Trophoblast cell (in vitro differentiated cells and primary cell): ENCODE results near the gene FAM228B.

Experiments
- DNase-seq, 2 donors: peaks; one replicate each; pipeline ENCODE4 v3.0.0-alpha.2; 2016
- H2AFZ ChIP-seq: 2 replicates; pipeline ENCODE4 v1.6.1; 2013; ENCODE audit warnings: low read length, moderate library complexity, mild to moderate bottlenecking; ENCODE audit not compliant: insufficient read depth, poor library complexity
- H2AK5ac ChIP-seq: 2 replicates; pipeline ENCODE4 v1.6.1; 2013; ENCODE audit warnings: mild to moderate bottlenecking, low read length
- H2BK120ac ChIP-seq: 2 replicates; pipeline ENCODE4 v1.6.1; 2013; ENCODE audit warnings: low read length, mild to moderate bottlenecking, moderate library complexity; ENCODE audit not compliant: insufficient read depth, poor library complexity
- H2BK12ac ChIP-seq: 2 replicates; pipeline ENCODE4 v1.6.1; 2013; ENCODE audit warnings: mild to moderate bottlenecking, low read length, moderate library complexity
- H2BK5ac ChIP-seq: 2 replicates; pipeline ENCODE4 v1.6.1; 2013; ENCODE audit warnings: low read length, low read depth, moderate library complexity, mild to moderate bottlenecking; ENCODE audit not compliant: poor library complexity
- H3K14ac ChIP-seq: 2 replicates; pipeline ENCODE4 v1.6.1; 2013; ENCODE audit warnings: mild to moderate bottlenecking, low read length
- H3K18ac ChIP-seq: 2 replicates; pipeline ENCODE4 v1.6.1; 2013; ENCODE audit warnings: mild to moderate bottlenecking, low read length
- H3K23ac ChIP-seq: 2 replicates; pipeline ENCODE4 v1.6.1; 2013; ENCODE audit warnings: low read length
- H3K27ac ChIP-seq: 2 replicates; pipeline ENCODE4 v1.5.1; 2013; ENCODE audit warnings: low read depth, mild to moderate bottlenecking, inconsistent platforms, low read length, moderate library complexity
- H3K27me3 ChIP-seq: 2 replicates; pipeline ENCODE4 v1.6.1; 2013; ENCODE audit warnings: inconsistent platforms, mild to moderate bottlenecking, low read length, moderate library complexity; ENCODE audit not compliant: insufficient read depth
- H3K36me3 ChIP-seq, 2 experiments: 1 replicate in 1 of 2; 2 replicates in 1 of 2; pipeline ENCODE4 v1.6.1; 2013; ENCODE audit warnings: low read length in 2 of 2, mild to moderate bottlenecking in 2 of 2, moderate library complexity in 1 of 2; ENCODE audit not compliant: insufficient read depth in 2 of 2, control insufficient read depth in 1 of 2
- H3K4ac ChIP-seq: 2 replicates; pipeline ENCODE4 v1.6.1; 2013; ENCODE audit warnings: low read depth, mild to moderate bottlenecking, low read length, moderate library complexity
- H3K4me1 ChIP-seq, 2 experiments: 1 replicate in 1 of 2; 2 replicates in 1 of 2; pipeline ENCODE4 v1.6.1; 2013; ENCODE audit warnings: low read length in 2 of 2, mild to moderate bottlenecking in 2 of 2, moderate library complexity in 1 of 2; ENCODE audit not compliant: insufficient read depth in 2 of 2, control insufficient read depth in 1 of 2
- H3K4me2 ChIP-seq: 2 replicates; pipeline ENCODE4 v1.6.1; 2013; ENCODE audit warnings: inconsistent platforms, mild to moderate bottlenecking, low read length, moderate library complexity
- H3K4me3 ChIP-seq: 2 replicates; pipeline ENCODE4 v1.5.1; 2013; ENCODE audit warnings: mild to moderate bottlenecking, low read depth, low read length, inconsistent platforms
- H3K79me1 ChIP-seq: one replicate; pipeline ENCODE4 v1.6.1; 2013; ENCODE audit warnings: low read length
- H3K79me2 ChIP-seq: 2 replicates; pipeline ENCODE4 v1.6.1; 2013; ENCODE audit warnings: low read length, mild to moderate bottlenecking; ENCODE audit not compliant: control insufficient read depth, insufficient read depth, poor library complexity
- H3K9ac ChIP-seq: 2 replicates; pipeline ENCODE4 v1.6.1; 2013; ENCODE audit warnings: mild to moderate bottlenecking, low read length
- H3K9me3 ChIP-seq: 2 replicates; pipeline ENCODE4 v1.6.1; 2013; ENCODE audit warnings: low read depth, mild to moderate bottlenecking, control low read depth, inconsistent platforms, low read length; ENCODE audit not compliant: insufficient read depth
- H4K12ac ChIP-seq: 2 replicates; pipeline ENCODE4 v1.6.1; 2013; ENCODE audit warnings: low read depth, mild to moderate bottlenecking, low read length, moderate library complexity
- H4K8ac ChIP-seq: 2 replicates; pipeline ENCODE4 v1.6.1; 2013; ENCODE audit warnings: low read depth, mild to moderate bottlenecking, low read length, moderate library complexity
- H4K91ac ChIP-seq: one replicate; pipeline ENCODE4 v1.6.1; 2013; ENCODE audit warnings: low read depth, mild to moderate bottlenecking, low read length, moderate library complexity
- WGBS: extraction: QIAGEN DNeasy Blood & Tissue Kit; methylation state at CpG from one replicate; pipeline ENCODE4 v1.1.7; 2013; ENCODE audit warnings: missing lambda C conversion rate; ENCODE audit not compliant: insufficient read length, insufficient coverage; ENCODE audit errors: extremely low coverage; 5-methylcytosine and 5-hydroxymethylcytosine counted together

Gene FAM228B

GRCh38 chr2:24174851-24175277 is 51.6 kb downstream of the FAM228B start, which contains the start of gene FAM228A:
Gene FAM228A, plus strand, starts transcription at chr2:24175053. Its CDS starts 428 bp downstream, at chr2:24175481.
- DNase-seq, result no peak
- Histone ChIP-seq H3K14ac (no peak within 1 kb of the TSS), H3K79me1 (no peaks in the 10 kb centered on the region), H3K9ac (no peak within 1 kb of the TSS), H3K9me3 (no peaks in the 10 kb centered on the region), H3K4me2 (no peak within 1 kb of the TSS), H4K91ac (no peak within 1 kb of the TSS), H2AFZ (no peak within 1 kb of the TSS), H3K18ac (no peak within 1 kb of the TSS), H3K4ac (no peak within 1 kb of the TSS), H2AK5ac (no peak within 1 kb of the TSS), H3K4me3 (no peak within 1 kb of the TSS), H2BK120ac (no peak within 1 kb of the TSS), H3K27ac (no peak within 1 kb of the TSS), H3K27me3 (no peaks in the 10 kb centered on the region), H4K8ac (no peak within 1 kb of the TSS), H3K79me2 (no peaks in the 10 kb centered on the region), H3K23ac (no peak within 1 kb of the TSS), H4K12ac (no peak within 1 kb of the TSS), H2BK12ac (no peak within 1 kb of the TSS), H2BK5ac (no peak within 1 kb of the TSS), H3K4me1 (no peaks in the 10 kb centered on the region), H3K36me3 (no peaks in the 10 kb centered on the region)
- no CpG with 5 or more reads among the region's 46 CpGs for WGBS

GRCh38 chr2:24175631-24176187 is 52.4 kb downstream of the FAM228B start:
- Histone ChIP-seq H3K4me3 (no peak overlapping the region), H3K79me1 (no peaks in the 10 kb centered on the region), H3K9ac (no peak overlapping the region), H2BK5ac (no peak overlapping the region), H2BK12ac (no peak overlapping the region), H3K79me2 (no peaks in the 10 kb centered on the region), H3K18ac (no peak overlapping the region), H4K12ac (no peak overlapping the region), H3K23ac (no peak overlapping the region), H4K8ac (no peak overlapping the region), H3K36me3 (no peaks in the 10 kb centered on the region), H3K4ac (no peak overlapping the region), H4K91ac (no peak overlapping the region), H3K4me2 (no peak overlapping the region), H2AFZ (no peak overlapping the region), H3K27me3 (no peaks in the 10 kb centered on the region), H3K14ac (no peak overlapping the region), H3K9me3 (no peaks in the 10 kb centered on the region), H3K4me1 (no peaks in the 10 kb centered on the region), H3K27ac (no peak overlapping the region), H2AK5ac (no peak overlapping the region), H2BK120ac (no peak overlapping the region)
- no peak for DNase-seq
- no CpG with 5 or more reads among the region's 17 CpGs for WGBS

DNA sequence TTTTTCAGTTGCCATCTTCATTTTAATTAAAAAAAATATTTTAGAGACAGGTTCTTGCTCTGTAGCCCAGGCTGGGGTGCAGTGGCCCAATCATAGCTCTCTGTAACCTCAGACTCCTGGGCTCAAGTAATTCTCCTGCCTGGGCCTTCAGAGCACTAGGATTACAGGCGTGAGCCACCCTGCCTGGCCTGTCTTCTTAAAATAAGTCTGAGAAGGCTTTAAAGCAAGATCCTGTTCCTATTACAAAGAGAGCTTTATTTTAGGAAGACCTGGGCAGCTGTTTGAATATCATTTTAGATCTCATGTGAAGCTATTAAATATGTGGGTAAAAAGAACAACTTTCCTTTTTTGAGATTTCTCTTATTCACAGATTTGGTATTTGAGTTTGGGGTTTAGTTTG is 53.1 kb downstream of the FAM228B start:
- Histone ChIP-seq H3K9ac (no peak overlapping the region), H3K4me3 (no peak overlapping the region), H3K79me1 (no peaks in the 10 kb centered on the region), H3K79me2 (no peaks in the 10 kb centered on the region), H4K12ac (no peak overlapping the region), H3K14ac (no peak overlapping the region), H3K4ac (no peak overlapping the region), H2BK120ac (no peak overlapping the region), H3K23ac (no peak overlapping the region), H3K27ac (no peak overlapping the region), H3K18ac (no peak overlapping the region), H4K8ac (no peak overlapping the region), H2AK5ac (no peak overlapping the region), H2BK5ac (no peak overlapping the region), H3K4me2 (no peak overlapping the region), H2BK12ac (no peak overlapping the region), H3K4me1 (no peaks in the 10 kb centered on the region), H3K9me3 (no peaks in the 10 kb centered on the region), H3K36me3 (no peaks in the 10 kb centered on the region), H2AFZ (no peak overlapping the region), H3K27me3 (no peaks in the 10 kb centered on the region), H4K91ac (no peak overlapping the region)
- no CpG with 5 or more reads among the region's 1 CpG for WGBS
- DNase-seq, result no peak

DNA sequence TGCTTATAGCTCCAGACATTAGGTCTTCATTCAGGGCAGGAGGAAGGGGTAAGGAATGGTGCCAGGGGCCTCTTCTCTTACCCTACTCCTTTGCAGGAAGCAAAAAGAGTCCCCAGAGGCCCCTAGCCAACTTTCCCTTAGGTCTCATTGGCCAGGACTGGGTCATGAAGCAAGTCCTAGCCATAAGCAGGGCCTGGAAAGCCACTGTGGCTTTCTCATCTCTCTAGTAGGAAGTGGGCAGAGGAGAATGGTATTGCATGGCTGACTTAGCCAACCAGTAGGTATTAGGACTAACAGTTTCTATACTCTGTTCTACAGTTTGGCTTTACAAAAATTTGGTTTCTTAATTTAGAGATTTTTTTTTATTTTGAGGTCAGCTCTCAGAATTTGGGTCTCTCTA is 56.4 kb downstream of the FAM228B start:
- Histone ChIP-seq H3K79me2 (no peaks in the 10 kb centered on the region), H3K18ac (no peak overlapping the region), H3K9ac (no peak overlapping the region), H3K79me1 (no peaks in the 10 kb centered on the region), H4K12ac (no peak overlapping the region), H3K4me2 (no peak overlapping the region), H3K23ac (no peak overlapping the region), H2AFZ (no peak overlapping the region), H2BK5ac (no peak overlapping the region), H4K8ac (no peak overlapping the region), H2AK5ac (no peak overlapping the region), H3K27me3 (no peaks in the 10 kb centered on the region), H3K14ac (no peak overlapping the region), H3K4me1 (peaks cover 0 to 2% of the 10 kb centered on the region in 2 experiments), H3K36me3 (no peaks in the 10 kb centered on the region), H2BK120ac (no peak overlapping the region), H2BK12ac (no peak overlapping the region), H3K4ac (no peak overlapping the region), H3K27ac (no peak overlapping the region), H4K91ac (no peak overlapping the region), H3K9me3 (no peaks in the 10 kb centered on the region), H3K4me3 (no peak overlapping the region)
- DNase-seq, result no peak
